GM19099 (cell line): Measurements from ENCODE around the gene ICAM5.

Experiments
- POLR2A ChIP-seq: IDR thresholded peaks from 3 replicates; pipeline ENCODE4 v1.6.1; 2011; ENCODE audit warnings: low read depth; ENCODE audit not compliant: insufficient read length; ENCODE audit errors: extremely low read depth

Gene ICAM5

DNA sequence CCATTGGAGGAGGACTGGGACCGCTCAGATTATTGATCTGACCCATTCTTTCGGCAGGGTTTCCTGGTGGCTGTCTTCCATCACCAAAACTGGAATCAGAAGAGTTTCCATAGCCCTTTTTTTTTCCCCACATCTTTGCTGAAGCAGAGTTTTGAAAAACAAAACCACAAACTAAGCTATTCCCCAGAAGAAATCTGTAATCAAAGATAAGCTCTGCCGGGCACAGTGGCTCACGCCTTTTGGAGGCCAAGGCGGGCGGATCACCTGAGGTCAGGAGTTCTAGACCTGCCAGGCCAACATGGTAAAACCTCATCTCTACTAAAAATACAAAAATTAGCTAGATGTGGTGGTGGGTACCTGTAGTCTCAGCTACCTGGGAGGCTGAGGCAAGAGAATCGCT lies 23.0 kb upstream of the ICAM5 start:
- TF ChIP-seq POLR2A: no peak

DNA sequence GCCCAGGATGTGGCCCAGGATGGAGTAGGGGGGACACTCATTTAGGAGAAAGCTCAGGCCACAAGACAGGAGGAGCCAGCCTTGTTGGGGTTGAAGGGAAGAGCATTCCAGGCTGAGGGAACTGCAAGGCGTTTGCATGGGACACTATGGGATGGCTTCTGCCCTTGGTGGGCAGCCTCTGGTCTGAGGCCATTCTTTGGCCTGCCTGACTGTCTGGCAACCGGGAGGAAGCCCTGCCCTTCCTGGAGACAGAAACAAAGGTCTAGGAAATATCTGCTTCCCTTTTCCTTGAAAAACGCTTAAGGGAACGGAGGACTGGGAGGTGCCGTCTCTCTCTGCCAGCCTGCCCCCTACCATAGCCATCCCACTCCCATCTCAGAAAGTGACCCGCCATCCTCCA lies 21.7 kb upstream of the ICAM5 start:
- TF ChIP-seq POLR2A: no peak

DNA sequence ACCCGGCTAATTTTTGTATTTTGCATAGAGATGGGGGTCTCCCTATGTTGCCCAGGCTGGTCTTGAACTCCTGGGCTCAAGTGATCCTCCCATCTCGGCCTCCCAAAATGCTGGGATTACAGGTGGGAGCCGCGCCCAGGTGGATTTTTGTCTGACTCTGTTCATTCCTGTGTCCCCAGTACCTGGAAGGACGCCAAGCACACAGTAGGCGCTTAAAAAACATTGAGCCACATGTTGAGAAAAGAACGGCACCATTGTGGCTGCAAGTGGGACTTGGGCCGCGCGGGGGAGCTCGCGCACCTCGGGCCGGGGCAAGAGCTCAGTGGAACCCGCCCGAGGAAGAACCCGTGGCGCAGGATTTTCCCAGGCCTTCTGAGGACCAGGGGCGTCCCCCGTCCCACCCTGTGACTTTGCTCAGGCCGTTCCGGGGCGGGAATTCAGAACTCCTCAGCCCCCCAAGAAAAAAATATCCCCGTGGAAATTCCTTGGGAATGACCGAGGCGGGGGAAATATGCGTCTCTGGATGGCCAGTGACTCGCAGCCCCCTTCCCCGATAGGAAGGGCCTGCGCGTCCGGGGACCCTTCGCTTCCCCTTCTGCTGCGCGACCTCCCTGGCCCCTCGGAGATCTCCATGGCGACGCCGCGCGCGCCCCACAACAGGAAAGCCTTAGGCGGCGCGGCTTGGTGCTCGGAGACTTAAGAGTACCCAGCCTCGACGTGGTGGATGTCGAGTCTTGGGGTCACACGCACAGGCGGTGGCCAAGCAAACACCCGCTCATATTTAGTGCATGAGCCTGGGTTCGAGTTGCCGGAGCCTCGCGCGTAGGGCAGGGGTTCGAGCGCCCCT lies 20.2 kb upstream of the ICAM5 start:
- TF ChIP-seq POLR2A: no peak

DNA sequence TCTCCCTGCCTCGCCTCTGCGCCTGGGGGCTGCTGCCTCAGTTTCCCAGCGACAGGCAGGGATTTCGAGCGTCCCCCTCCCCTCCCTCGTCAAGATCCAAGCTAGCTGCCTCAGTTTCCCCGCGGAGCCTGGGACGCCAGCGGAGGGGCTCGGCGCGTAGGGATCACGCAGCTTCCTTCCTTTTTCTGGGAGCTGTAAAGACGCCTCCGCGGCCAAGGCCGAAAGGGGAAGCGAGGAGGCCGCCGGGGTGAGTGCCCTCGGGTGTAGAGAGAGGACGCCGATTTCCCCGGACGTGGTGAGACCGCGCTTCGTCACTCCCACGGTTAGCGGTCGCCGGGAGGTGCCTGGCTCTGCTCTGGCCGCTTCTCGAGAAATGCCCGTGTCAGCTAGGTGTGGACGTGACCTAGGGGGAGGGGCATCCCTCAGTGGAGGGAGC lies 19.6 kb upstream of the ICAM5 start:
- TF ChIP-seq POLR2A: no peak

DNA sequence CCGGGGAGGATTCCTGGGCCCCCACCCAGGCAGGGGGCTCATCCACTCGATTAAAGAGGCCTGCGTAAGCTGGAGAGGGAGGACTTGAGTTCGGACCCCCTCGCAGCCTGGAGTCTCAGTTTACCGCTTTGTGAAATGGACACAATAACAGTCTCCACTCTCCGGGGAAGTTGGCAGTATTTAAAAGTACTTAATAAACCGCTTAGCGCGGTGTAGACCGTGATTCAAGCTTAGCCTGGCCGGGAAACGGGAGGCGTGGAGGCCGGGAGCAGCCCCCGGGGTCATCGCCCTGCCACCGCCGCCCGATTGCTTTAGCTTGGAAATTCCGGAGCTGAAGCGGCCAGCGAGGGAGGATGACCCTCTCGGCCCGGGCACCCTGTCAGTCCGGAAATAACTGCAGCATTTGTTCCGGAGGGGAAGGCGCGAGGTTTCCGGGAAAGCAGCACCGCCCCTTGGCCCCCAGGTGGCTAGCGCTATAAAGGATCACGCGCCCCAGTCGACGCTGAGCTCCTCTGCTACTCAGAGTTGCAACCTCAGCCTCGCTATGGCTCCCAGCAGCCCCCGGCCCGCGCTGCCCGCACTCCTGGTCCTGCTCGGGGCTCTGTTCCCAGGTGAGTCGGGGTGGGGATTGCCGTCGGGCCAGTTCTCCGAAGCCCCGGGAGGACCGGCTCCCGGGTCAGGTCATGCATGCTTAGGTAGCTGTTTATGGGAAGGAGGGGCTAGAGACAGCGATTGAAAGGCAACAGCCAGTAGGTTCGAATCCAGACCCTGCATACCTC lies 18.9 kb upstream of the ICAM5 start, which contains the start of gene ICAM1:
TSS of gene ICAM1 (plus strand) at position 505 of the 779 bp plus-strand sequence. CDS start at position 545, 40 bp downstream.
- peak; percentile 99 for TF ChIP-seq POLR2A

DNA sequence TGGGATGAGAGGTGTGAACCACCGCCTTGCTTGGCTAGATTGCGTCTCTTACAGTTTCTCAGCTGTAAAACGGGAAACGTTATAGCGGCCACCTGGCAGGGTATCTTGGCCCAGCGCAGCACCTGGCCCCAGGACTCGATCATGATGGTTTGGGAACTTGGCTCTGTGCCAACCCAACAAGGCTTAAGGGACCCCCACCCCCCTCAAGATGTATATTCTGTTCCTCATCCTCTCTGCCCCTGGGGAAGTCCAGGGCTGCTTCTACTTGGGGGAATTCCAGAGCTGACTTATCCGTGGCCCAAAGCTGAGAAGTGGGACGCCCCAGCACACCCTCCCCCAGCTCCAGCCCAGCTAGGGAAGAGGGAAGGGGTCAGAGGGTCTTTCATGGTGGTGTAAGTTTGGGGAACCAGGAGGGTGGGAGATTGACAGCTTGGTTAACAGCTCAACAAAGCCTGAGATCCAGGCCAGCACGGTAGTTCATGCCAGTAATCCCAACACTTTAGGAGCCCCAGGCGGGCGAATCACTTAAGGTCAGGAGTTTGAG lies 18.1 kb upstream of the ICAM5 start:
- TF ChIP-seq POLR2A: no peak

DNA sequence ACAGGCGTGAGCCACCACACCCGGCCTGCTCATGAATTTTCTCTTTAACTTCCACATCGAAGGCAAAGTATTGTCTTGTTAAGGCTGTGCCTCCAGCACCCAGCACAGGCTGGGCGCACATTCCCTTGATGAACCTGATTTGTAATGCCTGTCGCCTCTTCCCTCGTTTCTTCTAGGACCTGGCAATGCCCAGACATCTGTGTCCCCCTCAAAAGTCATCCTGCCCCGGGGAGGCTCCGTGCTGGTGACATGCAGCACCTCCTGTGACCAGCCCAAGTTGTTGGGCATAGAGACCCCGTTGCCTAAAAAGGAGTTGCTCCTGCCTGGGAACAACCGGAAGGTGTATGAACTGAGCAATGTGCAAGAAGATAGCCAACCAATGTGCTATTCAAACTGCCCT lies 15.2 kb upstream of the ICAM5 start:
- no peak for TF ChIP-seq POLR2A

DNA sequence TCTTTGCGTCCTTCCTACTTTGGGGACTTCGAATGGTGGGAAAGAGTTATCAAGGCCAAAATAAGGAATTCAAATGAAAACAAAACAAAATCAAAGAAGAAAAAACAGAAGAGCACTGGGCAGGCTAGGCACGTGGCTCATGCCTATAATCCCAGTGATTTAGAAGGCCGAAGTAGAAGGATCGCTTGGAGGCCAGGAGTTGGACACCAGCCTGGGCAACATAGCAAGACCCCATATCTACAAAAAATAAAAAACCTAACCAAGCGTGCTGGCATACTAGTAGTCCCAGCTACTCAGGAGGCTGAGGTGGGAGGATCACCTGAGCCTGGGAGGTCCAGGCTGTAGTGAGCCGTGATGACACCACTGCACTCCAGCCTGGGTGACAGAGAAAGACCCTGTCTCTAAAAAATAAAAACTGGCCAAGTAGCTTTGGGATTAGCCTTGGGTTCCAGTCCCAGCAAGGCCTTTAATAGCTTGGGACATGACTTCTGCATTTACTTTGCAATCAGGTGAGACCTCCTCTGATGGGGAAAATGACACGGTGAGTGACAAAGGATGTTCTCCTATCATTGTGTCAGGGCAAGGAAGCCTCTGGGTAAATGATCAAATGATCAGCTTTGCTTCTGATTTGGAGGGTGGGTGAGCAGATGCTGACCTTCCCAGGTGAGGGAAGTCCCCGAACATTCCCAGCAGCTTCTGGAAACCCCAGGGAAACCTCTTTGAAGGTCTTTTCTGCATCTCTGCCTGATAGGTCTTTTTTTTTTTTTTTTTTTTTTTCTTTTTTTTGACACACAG lies 11.8 kb upstream of the ICAM5 start:
- TF ChIP-seq POLR2A: peak; percentile 34

DNA sequence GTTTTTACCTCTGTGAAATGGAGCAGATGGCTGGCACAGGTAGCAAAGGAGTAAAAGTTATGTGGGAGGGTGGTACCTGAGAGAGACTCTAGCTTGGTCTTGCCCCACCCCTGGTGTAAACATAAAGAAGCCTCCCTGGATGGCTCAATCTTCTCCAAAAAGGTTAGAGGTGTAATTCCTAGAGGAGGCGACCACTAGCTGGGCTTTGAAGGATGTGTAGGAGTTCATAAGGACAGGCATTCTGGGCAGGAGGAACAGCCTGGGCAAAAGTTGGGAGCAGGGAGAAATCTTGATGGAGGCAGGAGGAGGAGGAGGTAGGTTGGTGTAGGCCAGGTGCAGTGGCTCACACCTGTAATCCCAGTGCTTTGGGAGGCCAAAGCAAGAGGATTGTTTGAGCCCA lies 10.8 kb upstream of the ICAM5 start:
- TF ChIP-seq POLR2A: no peak

DNA sequence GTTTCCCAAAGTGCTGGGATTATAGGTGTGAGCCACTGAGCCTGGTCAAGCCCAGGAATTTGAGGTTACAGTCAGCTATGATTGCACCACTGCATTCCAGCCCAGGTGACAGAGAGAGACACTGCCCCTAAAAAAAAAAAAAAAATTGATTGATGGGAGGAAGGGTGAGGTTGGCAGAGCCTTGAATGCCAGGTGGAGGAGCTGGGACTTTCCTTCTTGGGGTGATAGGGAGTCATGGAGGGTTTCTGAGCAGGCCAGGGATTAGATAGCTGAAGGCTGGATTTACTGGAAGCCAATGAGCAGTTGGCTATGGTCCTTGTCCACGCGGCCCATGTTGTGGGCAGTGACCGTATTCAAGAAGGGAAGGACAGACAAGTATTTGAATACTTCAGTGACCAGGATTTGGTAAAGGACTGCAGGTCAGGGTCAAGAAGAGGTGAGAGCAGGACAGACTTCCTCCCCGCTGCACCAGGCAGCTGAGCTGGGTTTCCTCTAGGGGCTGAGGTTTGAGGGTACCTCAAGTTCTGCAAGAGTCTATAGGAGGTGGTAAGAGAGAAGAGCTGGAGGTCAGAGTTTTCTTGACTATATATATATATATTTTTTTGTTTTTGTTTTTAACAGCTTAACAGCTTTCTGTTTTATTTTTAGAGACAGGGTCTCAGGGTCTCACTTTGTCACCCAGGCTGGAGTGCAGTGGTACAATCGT lies 9.9 kb upstream of the ICAM5 start:
- TF ChIP-seq POLR2A: no peak

DNA sequence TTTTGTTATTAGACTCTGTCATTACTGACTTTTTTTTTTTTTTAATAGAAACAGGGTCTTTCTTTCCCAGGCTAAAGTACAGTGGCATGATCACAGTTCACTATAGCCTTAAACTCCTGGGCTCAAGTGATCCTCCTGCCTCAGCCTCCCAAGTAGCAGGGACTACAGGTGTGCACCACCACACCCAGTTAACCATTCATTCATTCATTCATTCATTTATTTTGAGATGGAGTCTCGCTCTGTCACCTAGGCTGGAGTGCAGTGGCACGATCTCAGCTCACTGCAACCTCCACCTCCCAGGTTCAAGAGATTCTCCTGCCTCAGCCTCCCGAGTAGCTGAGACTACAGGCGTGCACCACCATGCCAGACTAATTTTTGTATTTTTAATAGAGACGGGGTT lies 7.7 kb upstream of the ICAM5 start:
- TF ChIP-seq POLR2A: peak; percentile 18

DNA sequence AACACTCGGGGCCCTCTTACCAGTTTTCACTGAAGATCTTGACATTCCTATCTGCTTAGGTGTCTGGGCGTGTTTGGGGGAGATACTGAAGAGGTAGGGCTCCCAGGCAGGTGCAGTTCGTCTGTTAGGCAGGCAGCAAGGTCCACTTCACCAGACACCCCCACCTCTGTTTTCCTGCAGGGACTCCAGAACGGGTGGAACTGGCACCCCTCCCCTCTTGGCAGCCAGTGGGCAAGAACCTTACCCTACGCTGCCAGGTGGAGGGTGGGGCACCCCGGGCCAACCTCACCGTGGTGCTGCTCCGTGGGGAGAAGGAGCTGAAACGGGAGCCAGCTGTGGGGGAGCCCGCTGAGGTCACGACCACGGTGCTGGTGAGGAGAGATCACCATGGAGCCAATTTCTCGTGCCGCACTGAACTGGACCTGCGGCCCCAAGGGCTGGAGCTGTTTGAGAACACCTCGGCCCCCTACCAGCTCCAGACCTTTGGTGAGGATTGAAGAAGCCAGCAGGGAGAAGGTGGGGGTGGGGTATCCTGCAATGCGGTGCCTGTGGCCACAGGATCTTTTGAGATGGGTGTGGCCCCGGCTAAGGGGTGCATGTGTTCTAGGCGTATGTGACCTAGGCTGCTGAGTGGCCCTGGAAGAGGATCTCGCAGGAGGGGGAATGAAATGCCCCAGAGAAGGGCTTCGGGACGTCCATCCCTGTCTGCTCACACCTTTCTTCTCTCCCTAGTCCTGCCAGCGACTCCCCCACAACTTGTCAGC lies 6.3 kb upstream of the ICAM5 start:
- no peak for TF ChIP-seq POLR2A
